NCI-H1930 (cell line): Measurements from ENCODE around the gene AFMID.
"Not testable (repeated sequence)": the region's sequence is repeated elsewhere in the genome, so short reads cannot be mapped to it uniquely, and the experiment has no call there.

Source experiments
- DNase-seq, 2 experiments: peaks; one replicate each; lab custom pipeline; 2025; lab: John Stamatoyannopoulos, UW

The AFMID gene

DNA sequence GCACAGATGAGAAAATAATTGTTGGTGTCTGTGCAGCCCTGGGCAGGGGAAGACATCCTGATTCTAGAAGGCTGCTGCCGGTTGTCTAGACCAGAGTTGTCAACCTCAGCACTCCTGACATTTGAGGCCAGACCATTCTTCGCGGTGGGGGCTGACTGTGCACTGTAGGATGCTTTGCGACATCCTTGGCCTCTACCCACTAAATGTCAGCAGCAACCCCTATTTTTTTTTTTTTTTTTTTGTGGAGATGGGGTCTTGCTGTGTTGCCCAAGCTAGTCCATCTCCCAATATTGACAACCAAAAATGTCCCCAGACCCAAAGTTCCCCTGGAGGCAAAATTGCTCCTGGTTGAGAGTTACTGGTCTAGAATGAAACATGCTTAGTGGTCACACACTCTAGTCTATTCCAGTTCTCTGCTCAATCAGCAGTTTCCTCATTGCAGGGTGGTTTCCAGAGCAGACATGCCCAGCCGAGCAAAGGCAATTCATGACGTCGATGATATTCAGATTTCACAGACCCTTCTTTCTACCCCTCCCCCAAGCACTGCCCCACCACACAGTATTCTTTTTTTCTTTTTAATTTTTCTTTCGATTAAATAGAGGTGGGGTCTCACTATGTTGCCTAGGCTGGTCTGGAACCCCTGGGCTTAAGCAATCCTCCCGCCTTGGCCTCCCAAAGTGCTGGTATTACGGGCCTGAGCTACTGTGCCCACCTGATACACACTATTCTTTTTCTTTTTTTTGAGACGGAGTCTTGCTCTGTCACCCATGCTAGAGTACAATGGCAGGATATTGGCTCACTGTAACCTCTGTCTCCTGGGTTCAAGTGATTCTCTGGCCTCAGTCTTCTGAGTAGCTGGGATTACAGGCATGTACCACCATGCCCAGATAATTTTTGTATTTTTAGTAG lies 32.0 kb upstream of the AFMID start:
- no peak for DNase-seq

DNA sequence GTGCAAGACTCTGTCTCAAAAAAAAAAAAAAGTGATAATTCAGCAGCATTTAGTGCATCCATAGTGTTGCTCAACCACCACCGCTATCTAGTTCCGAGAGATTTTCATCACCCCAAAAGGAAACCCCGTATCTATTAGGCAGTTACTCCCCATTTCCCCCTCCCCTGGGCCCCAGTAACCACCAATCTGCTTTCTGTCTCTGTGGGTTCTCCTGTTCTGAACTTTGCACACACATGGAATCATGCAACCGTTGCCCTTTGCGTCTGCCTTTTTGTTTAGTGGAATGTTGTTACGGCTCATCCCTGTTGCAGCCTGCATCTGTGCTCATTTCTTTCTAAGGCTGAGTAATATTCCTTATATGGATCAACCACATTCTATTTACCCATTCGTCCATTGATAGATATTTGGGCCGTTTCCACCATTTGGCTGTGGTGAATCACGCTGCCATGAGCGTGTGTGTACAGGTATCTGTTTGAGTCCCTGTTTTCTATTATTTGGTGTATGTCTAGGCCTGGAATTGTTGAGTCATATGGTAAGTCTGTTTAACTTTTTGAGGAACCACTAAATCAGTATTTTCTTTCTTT lies 27.5 kb upstream of the AFMID start:
- DNase-seq: no peak

DNA sequence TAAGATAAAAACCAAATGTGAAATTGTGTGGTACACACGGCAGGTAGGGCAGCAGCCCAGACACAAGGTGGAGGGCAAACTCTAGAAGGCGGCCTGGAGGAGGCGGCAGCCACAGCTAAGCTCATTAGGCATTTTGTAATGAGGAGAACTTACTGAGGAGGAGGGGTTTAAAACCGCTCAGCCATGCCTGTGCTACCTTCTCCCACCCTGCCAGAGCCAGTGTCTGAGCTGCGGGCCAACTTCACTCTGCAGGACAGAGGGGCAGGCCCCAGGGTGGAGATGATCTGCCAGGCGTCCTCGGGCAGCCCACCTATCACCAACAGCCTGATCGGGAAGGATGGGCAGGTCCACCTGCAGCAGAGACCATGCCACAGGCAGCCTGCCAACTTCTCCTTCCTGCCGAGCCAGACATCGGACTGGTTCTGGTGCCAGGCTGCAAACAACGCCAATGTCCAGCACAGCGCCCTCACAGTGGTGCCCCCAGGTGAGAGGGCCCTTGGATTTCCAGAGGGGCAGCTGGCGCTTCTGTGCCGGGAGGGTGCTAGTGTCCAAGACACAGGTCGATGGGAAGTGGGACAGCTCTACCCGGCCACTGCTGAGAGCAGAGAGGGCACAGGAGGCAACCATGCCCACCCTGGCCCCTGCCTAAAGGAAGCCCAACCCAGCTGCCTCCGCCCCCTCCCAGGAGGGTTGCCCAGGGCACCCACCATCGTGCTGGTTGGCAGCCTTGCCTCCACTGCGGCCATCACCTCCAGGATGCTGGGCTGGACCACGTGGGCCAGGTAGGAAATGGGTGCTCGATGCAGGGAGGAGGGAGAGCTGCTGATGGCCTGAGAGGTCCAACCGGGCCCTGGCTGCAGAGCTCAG lies 23.0 kb upstream of the AFMID start:
- DNase-seq: no peak

DNA sequence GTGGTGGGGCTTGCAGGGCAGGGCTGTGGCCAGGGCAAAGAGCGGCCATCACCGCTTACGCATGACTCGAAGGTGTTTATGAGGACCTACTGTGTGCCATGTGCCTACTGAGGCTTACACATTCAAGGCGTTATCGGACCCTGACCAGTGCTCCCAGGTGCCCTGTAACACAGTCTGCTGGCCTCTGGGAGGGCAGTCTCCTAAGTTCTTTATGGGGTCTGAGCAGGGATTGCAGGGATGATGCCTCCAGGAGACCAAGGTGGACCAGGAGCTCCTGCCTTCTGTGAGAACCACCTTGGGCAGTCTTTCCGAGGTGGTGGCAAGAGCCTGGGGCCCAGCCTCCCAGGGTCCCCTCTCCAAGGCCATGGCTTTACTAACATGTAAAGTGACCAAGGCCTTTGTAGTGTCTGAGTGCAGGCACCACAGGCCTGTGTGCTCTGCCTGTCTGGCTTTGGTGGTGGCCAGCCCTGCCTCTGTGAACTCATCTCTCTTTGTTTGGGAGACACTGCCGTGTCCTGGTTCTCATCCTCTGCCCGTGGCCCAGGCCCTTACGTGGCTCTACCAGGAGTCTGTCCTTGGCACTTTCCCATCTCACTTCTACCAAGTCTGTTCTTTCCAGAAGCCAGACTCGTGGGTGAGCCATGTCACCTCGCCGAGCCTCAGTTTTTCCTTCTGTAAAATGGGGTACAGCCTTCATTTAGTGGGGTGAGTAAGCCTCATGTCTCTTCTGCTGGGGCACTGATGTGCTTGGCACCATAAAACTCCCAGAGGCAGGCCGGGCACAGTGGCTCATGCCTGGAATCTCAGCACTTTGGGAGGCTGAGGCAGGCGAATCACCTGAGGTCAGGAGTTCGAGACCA lies 22.2 kb upstream of the AFMID start:
- DNase-seq: no peak

DNA sequence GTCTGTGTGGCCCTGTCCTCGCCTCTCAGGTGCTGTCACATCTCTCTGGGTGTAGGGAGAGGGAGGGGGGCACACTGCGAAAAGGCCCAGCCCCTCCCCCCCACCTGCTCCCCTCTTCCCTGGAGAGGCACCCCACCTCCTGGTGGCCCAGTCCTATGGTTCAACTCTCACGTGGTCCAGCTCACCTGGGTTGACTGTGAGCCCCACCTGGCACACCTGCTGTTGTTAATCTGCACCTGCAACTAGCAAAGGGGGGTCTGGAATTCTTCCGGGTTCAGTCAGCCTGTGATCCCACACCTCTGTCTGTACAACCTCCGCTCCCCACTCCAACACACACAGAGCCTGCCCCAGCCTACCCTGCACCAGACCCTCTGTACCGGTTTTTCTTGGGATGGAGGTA lies 20.7 kb upstream of the AFMID start:
- DNase-seq: no peak

DNA sequence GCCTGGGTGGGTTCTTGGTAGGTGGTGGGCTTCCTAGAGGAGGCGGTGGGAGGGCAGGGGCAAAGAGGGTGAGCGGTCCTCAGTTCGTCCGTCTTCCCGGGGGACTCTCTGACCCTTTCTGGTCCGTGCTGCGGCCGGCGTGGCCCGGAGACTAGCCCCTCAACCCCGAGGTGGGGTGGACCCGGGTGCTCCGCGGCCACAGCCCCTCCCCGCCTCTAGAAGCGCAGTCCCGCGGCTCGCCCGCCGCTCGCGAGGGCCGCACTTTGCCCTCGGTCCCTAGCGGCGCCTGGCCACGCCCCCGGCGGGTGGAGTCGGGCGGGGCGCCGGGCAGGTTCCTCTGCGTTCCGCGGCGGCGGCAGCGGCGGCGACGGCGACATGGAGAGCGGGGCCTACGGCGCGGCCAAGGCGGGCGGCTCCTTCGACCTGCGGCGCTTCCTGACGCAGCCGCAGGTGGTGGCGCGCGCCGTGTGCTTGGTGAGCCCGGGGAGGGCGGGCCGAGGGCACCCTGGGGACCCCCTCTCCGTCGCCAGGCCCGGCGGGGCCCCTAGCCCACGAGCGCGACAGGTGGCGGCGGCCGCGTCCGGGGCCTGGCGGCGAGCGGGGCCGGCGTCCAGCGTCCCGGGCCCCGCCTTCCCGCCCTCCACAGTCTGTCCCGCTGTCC lies 18.8 kb upstream of the AFMID start, which contains the start of gene SYNGR2:
TSS of gene SYNGR2 (plus strand) at position 340 of the 661 bp plus-strand sequence. CDS start at position 376, 36 bp downstream.
- peak; percentile 79 to 88 for DNase-seq

DNA sequence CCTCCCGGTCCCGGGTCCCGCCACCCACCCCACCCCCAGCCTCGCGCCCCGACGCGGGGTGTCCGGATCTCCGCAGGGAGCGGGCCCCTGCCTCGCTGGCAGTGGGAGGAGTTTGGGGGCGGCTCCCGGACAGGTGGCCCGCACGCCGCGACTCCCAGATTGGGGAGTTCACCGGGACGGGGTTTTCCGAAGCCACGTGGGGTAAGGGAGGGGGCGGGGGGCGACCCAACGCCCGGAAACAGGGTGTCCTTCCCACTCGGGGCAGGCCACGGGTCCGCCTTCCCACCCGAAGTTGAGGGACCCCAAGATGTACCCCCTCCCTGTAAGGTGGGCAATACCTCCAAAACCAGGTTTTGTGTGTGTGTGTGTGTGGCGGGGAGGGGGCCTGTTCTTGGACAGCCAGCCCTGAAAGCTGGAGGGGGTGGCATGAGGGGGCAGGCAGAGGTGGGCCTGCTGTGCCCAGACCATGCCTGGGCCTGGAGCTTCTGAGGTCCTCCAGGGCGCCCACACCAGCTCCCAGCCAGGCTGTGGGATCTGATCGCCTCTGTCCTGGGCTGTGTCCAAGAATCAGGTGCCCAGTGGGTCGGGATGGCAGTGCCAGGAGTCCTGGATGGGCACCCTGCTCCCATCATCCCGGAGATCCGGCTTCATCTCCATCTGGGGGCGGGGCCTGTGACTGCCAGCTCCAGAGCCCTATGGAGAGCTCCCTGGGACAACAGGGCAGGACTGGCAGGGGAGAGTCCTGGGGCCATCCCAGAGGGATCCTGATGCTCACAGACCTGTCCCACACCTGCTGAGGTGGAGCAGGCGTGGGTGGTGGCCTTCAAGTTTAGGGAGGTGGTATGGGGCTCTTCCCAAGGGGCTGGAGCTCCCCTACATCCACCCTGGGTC lies 18.0 kb upstream of the AFMID start:
- DNase-seq: peak in 1 of 2 experiments; percentile 14

DNA sequence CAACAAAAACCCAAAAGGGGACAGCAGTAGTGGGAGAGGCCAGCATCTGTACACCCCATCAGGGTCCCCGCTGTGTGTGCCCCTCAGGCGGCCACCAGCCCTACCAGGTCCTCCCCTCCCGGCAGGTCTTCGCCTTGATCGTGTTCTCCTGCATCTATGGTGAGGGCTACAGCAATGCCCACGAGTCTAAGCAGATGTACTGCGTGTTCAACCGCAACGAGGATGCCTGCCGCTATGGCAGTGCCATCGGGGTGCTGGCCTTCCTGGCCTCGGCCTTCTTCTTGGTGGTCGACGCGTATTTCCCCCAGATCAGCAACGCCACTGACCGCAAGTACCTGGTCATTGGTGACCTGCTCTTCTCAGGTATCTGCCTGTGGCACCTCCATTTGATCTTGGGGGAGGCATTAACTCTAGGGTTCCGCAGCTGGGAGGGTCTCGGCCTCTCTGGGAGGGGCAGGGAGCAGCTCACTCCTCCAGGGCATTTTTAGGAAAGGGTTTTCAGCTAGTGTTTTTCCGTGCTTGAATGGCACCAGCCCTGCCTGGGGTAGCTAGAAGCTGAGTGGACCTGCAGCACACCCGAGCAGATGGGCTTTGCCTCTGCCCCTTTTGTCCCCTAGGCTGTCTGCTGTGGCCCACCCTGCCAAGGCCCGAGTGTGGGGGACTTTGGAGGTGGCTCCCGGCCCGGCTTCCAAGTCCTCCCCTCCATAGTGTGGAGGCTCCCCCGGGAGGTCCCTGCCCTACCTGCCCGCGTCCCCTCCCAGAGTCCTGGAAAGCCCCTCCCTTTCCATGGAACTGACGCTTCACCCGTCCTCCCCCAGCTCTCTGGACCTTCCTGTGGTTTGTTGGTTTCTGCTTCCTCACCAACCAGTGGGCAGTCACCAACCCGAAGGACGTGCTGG lies 16.2 kb upstream of the AFMID start:
- no peak for DNase-seq

DNA sequence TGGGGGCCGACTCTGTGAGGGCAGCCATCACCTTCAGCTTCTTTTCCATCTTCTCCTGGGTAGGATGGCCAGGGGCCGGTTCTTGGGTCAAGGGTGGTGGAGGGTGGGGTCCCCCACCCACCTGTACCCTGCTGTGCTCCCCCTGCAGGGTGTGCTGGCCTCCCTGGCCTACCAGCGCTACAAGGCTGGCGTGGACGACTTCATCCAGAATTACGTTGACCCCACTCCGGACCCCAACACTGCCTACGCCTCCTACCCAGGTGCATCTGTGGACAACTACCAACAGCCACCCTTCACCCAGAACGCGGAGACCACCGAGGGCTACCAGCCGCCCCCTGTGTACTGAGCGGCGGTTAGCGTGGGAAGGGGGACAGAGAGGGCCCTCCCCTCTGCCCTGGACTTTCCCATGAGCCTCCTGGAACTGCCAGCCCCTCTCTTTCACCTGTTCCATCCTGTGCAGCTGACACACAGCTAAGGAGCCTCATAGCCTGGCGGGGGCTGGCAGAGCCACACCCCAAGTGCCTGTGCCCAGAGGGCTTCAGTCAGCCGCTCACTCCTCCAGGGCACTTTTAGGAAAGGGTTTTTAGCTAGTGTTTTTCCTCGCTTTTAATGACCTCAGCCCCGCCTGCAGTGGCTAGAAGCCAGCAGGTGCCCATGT lies 15.4 kb upstream of the AFMID start:
- DNase-seq: not testable (repeated sequence)

DNA sequence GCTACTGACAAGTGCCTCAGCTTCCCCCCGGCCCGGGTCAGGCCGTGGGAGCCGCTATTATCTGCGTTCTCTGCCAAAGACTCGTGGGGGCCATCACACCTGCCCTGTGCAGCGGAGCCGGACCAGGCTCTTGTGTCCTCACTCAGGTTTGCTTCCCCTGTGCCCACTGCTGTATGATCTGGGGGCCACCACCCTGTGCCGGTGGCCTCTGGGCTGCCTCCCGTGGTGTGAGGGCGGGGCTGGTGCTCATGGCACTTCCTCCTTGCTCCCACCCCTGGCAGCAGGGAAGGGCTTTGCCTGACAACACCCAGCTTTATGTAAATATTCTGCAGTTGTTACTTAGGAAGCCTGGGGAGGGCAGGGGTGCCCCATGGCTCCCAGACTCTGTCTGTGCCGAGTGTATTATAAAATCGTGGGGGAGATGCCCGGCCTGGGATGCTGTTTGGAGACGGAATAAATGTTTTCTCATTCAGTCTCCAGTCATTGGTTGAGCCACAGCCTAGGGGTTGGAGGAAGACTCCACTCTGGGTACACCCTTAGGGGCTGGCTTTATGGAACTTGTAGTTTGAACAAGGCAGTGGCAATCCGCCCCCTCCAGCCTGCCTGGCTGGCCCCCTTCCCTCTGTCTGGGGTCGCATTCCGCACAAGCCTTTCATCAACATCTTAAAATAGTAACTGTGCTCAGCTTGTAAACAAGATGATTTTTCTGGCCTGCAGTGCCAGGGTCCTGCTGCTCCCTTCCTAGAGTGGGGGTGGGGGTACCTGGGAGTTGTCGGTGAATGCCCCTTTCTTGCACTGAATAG lies 14.7 kb upstream of the AFMID start:
- DNase-seq: no peak

DNA sequence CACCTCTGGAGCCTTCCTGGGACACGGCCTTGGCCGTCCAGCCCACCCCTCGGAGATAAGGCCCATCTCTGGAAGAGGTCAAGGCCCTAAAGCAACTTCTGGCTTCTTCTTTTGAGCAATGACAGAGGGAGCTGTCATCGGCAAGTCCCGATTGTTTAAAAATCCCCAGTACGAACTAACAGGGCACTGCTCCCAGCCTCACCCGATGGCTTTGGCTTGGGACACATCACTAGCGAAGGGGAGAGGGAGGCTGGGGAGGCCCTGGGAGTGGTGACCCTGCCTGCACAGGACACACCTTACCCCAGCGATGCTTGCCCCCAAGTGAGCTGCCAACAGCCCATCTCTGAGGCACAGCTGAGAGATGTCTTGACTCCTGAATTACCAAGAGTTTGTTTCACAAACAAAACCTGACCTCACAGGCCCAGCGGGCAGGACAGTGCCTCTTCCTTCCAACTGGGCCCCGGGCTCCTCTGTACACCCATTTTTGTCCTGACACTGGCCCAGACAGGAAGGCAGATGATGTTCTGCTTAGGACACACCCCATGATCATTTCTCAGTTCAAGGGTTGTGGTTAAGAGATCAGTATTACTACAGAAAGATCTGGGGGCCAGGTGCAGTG lies 14.0 kb upstream of the AFMID start:
- no peak for DNase-seq

DNA sequence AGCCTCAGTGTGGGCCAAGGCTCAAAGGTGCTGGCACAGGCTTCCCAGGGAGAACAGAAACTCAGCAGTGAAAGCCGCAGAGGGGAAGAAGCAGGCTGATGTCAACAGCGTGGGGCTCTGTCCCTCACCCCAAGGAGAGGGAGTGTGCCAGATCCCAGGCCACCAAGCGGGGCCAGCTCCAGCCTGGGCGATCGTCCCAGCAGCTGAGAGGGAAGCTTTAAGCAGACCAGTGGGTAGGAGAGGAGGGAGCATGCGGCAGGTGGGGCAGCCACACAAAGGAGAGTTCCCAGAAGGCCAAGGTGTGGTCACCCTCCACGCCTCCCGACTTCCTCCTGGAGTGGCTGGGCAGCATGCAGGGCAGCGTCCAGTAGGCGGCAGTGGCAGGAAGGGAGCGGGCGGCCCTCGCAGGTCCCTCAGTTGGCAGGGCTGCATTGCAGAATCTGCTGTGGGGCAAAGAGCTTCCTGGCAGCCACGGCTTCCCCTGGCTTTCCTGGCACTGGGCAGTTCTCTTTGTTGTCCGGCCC lies 12.8 kb upstream of the AFMID start:
- no peak for DNase-seq

DNA sequence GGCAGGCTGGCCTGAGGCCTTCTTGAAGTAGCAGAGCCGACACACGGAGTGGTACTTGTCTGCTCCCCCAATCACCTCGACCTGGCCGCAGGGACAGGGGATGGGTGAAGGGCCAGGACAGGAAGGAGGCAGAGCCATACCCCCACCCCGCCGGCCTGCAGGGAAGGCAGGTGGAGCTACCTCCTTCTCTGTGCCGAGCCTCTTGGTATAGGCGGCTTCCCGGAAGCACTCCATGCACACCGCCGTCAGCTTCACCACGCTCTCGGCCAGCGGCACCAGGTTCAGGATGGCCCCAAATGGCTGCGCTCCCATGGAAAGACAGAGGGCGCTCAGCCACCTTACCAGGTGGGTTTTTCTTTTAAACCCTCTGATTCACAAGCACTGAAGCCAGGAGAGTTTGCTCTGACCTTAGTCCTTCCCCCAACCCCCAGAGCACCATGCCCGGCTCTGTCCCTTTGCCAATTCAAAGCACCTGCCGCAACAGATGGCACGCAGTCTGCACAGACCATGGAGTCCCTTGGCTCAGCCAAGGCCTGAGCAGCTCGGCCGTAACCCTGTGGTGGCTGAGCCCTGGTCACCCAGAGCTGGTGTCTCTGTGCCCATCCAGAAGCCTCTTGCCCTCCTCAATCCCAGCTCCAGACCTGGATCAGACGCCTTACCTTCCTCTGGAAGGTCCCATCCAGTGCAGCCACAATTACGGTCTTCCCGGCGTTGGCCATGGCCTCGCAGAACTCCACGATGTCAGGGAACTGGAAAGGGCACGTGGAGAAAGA lies 12.1 kb upstream of the AFMID start:
- no peak for DNase-seq

DNA sequence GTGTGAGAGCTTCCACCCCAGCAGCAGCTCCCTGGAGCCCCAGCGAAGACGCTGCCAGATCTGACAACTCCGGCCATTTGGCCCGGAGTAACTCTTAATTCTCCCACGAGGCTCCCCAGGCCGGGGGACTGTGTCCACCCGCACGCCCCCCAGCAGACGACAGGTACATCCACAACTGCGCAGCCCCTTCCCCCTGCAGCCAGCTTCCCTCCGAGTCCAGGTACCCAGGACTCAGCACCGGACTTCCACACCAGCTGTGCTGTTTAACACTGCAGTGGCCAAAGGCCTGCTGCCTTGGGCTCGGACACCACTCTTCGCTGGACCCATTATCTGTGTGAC lies 11.6 kb upstream of the AFMID start:
- DNase-seq: no peak

DNA sequence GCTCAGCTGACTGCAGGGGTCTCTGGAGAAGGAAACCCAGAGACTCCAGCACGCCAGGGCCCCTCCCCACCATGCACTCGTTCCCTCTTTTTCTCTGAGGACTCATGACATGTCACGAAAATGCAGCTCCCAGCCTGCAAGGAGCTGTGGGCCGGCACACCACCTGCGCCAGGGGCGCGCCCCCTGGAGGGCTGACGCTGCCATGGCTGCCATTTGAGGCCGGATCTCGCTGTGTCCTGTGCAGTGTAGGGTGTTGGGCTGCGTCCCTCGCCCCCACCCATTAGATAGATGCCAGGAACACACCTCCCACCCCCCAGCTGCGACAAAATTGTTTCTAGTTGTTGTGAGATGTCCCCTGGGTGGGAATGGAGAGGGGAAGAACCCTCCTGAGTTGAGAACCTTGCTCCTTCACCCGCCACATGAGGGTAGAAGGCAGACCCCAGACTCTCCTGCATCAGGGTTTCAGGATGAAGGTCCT lies 10.6 kb upstream of the AFMID start:
- DNase-seq: peak; percentile 37 to 60

DNA sequence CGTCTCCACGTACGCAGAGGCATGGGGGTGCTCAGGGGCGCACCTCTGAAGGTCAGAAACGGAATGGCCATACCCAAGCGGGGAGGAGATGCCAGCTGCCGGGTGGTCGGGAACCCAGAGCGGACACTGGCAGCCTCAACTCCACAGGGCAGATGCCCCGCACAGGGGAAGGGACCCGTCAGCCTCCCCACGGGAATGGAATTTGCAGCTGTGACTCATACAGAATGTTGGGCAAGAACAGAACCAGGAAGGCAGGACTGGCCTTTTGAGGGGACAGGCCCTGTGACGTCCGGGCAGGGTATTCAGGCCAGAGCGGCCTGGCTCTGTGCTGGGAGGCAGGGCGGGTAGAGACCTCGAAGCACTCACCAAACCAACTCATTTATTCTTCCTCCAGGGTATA lies 7.8 kb upstream of the AFMID start:
- DNase-seq: no peak
